Mesenchymal stem cell (in vitro differentiated cells and primary cell): Measurements from ENCODE around the gene IFNAR1.

Experiments
- DNase-seq: peaks from one replicate; pipeline ENCODE4 v3.0.0-alpha.2; 2013
- H2AFZ ChIP-seq: one replicate; pipeline ENCODE4 v1.6.1; 2013; ENCODE audit warnings: low read depth, mild to moderate bottlenecking, control low read depth, inconsistent platforms, low read length, moderate library complexity
- H2AK5ac ChIP-seq: 2 replicates; pipeline ENCODE4 v1.6.1; 2013; ENCODE audit warnings: low read length, moderate library complexity, mild to moderate bottlenecking, inconsistent platforms; ENCODE audit not compliant: severe bottlenecking
- H2BK120ac ChIP-seq: one replicate; pipeline ENCODE4 v1.6.1; 2013; ENCODE audit warnings: low read depth, mild to moderate bottlenecking, inconsistent platforms, low read length, moderate library complexity
- H2BK12ac ChIP-seq, 2 experiments: one replicate each; pipeline ENCODE4 v1.6.1; 2013; ENCODE audit warnings: inconsistent platforms in 2 of 2, low read length in 2 of 2, mild to moderate bottlenecking in 2 of 2, moderate library complexity in 2 of 2, control low read depth in 1 of 2
- H2BK15ac ChIP-seq: one replicate; pipeline ENCODE4 v1.6.1; 2013; ENCODE audit warnings: mild to moderate bottlenecking, low read depth, inconsistent platforms; ENCODE audit not compliant: poor library complexity, severe bottlenecking
- H2BK5ac ChIP-seq: 2 replicates; pipeline ENCODE4 v1.6.1; 2013; ENCODE audit warnings: low read depth, mild to moderate bottlenecking, low read length, control low read depth, inconsistent platforms; ENCODE audit not compliant: poor library complexity, severe bottlenecking
- H3K14ac ChIP-seq, 2 experiments: one replicate each; pipeline ENCODE4 v1.6.1; 2013; ENCODE audit warnings: inconsistent platforms in 2 of 2, low read length in 2 of 2, control low read depth in 1 of 2, mild to moderate bottlenecking in 1 of 2, moderate library complexity in 1 of 2
- H3K18ac ChIP-seq, 2 experiments: one replicate each; pipeline ENCODE4 v1.6.1; 2013; ENCODE audit warnings: inconsistent platforms in 2 of 2, low read length in 2 of 2, control low read depth in 1 of 2, low read depth in 1 of 2, mild to moderate bottlenecking in 1 of 2
- H3K23ac ChIP-seq, 2 experiments: one replicate each; pipeline ENCODE4 v1.6.1; 2013; ENCODE audit warnings: inconsistent platforms in 2 of 2, low read length in 2 of 2, mild to moderate bottlenecking in 2 of 2, moderate library complexity in 2 of 2, control low read depth in 1 of 2
- H3K27ac ChIP-seq: 2 replicates; pipeline ENCODE4 v1.5.1; 2013; ENCODE audit warnings: mild to moderate bottlenecking, moderate library complexity, low read length, control low read depth, inconsistent platforms; ENCODE audit not compliant: poor library complexity, severe bottlenecking
- H3K27me3 ChIP-seq, 2 experiments: 2 replicates each; pipeline versions ENCODE4 v1.6.1 to v1.7.0; 2013; ENCODE audit warnings: low read length in 2 of 2, mild to moderate bottlenecking in 2 of 2, moderate library complexity in 2 of 2, control low read depth in 1 of 2, inconsistent platforms in 1 of 2; ENCODE audit not compliant: control insufficient read depth in 1 of 2, insufficient read depth in 1 of 2
- H3K36me3 ChIP-seq, 2 experiments: 2 replicates each; pipeline versions ENCODE4 v1.6.1 to v1.7.0; 2013; ENCODE audit warnings: low read length in 2 of 2, control low read depth in 1 of 2, inconsistent platforms in 1 of 2, low read depth in 1 of 2, mild to moderate bottlenecking in 1 of 2; ENCODE audit not compliant: insufficient read depth in 2 of 2, control insufficient read depth in 1 of 2
- H3K4ac ChIP-seq, 2 experiments: one replicate each; pipeline ENCODE4 v1.6.1; 2013; ENCODE audit warnings: inconsistent platforms in 2 of 2, low read length in 2 of 2, mild to moderate bottlenecking in 2 of 2, moderate library complexity in 2 of 2, control low read depth in 1 of 2, low read depth in 1 of 2
- H3K4me1 ChIP-seq: 2 replicates; pipeline ENCODE4 v1.6.1; 2013; ENCODE audit warnings: low read depth, low read length, control low read depth; ENCODE audit not compliant: control insufficient read depth, insufficient read depth
- H3K4me2 ChIP-seq: 2 replicates; pipeline ENCODE4 v1.6.1; 2013; ENCODE audit warnings: low read length, mild to moderate bottlenecking, inconsistent platforms; ENCODE audit not compliant: poor library complexity, severe bottlenecking
- H3K4me3 ChIP-seq, 2 experiments: 2 replicates each; pipeline versions ENCODE4 v1.5.1 to v1.7.0; 2013; ENCODE audit warnings: low read length in 2 of 2, mild to moderate bottlenecking in 2 of 2, control low read depth in 1 of 2, low read depth in 1 of 2; ENCODE audit not compliant: insufficient read depth in 1 of 2
- H3K79me1 ChIP-seq: replicated peaks from 2 replicates; pipeline ENCODE4 v1.6.1; 2013; ENCODE audit warnings: mild to moderate bottlenecking, control low read depth, low read length, inconsistent platforms; ENCODE audit not compliant: poor library complexity, severe bottlenecking
- H3K9ac ChIP-seq: 2 replicates; pipeline ENCODE4 v1.7.0; 2013; ENCODE audit warnings: mild to moderate bottlenecking, low read length, moderate library complexity
- H3K9me3 ChIP-seq: 2 replicates; pipeline ENCODE4 v1.7.0; 2013; ENCODE audit warnings: mild to moderate bottlenecking, low read length; ENCODE audit not compliant: control insufficient read depth
- H4K8ac ChIP-seq: one replicate; pipeline ENCODE4 v1.6.1; 2013; ENCODE audit warnings: inconsistent platforms, mild to moderate bottlenecking, low read length, moderate library complexity
- H4K91ac ChIP-seq: one replicate; pipeline ENCODE4 v1.6.1; 2013; ENCODE audit warnings: mild to moderate bottlenecking, low read length, inconsistent platforms
- WGBS: methylation state at CpG from one replicate; pipeline ENCODE4 v1.1.7; 2013; ENCODE audit warnings: mixed read lengths; 5-methylcytosine and 5-hydroxymethylcytosine counted together

Gene IFNAR1

DNA sequence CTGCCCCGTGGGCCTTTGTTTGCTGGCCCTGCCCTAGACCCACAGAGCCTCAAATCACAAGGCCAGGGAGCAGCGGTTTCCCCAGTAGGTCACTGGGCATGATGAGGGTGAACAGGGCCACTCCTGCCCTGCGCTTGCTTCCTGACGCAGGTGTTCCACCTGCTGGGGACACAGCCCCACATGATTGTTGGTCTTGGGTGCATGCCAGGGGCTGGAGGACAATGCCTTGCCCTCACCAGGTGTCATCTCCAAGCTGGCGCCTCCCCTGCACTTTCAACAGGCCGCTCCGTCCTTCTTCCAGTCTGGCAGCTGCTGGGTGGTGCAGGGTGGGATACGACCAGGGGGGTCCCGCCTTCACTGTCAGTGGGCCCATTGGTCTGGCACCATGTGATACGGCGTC is 34.3 kb upstream of the IFNAR1 start:
- no peak overlapping the region for H3K18ac ChIP-seq

DNA sequence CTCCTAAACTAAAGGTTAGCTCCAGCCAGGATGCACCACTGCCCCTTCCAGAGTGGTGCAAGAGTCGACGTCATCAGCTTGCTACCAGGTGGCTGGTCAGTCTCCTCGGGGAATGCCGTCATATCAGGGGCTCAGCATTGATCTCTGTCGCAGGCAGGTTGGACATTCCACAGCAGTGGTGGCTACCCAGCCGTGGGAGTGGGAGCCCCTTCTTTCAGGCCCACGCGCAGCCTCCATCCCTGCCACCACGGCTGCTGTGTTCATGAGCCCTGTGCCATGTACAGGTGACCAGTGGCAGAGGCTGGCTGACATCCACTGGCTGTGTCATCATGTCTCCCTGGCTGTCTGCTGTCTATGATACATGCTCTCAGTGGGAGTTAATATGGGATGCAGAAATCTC is 33.1 kb upstream of the IFNAR1 start:
- Histone ChIP-seq H2AFZ (no peak overlapping the region), H2BK120ac (no peak overlapping the region), H3K4ac (no peak overlapping the region), H2AK5ac (no peak overlapping the region), H3K23ac (no peak overlapping the region), H3K4me3 (no peak overlapping the region), H3K27me3 (no peaks in the 10 kb centered on the region), H3K9ac (no peak overlapping the region), H3K18ac (no peak overlapping the region), H3K4me1 (peaks cover 13% of the 10 kb centered on the region), H3K36me3 (peaks cover 38 to 55% of the 10 kb centered on the region in 2 experiments), H2BK15ac (no peak overlapping the region), H4K91ac (no peak overlapping the region), H3K79me1 (no peaks in the 10 kb centered on the region), H4K8ac (no peak overlapping the region), H3K14ac (no peak overlapping the region), H2BK5ac (no peak overlapping the region), H3K9me3 (no peaks in the 10 kb centered on the region), H3K4me2 (no peak overlapping the region), H2BK12ac (no peak overlapping the region), H3K27ac (no peak overlapping the region)
- DNase-seq: no peak
- WGBS: 96% methylated on average over 8 of the region's 9 CpGs

More for the DNA sequence above, 34.3 kb upstream of the IFNAR1 start:
- no peak overlapping the region for H2BK120ac ChIP-seq
- no peak overlapping the region for H2BK12ac ChIP-seq
- no peak overlapping the region for H2AK5ac ChIP-seq
- H3K4me2 ChIP-seq: no peak overlapping the region
- H2BK5ac ChIP-seq: no peak overlapping the region
- no peak overlapping the region for H3K14ac ChIP-seq
- no peak overlapping the region for H3K4me3 ChIP-seq
- no peak overlapping the region for H2AFZ ChIP-seq
- no peak overlapping the region for H4K8ac ChIP-seq
- no peak for DNase-seq
- no peaks in the 10 kb centered on the region for H3K79me1 ChIP-seq
- peak overlapping the region in 1 of 2 experiments; percentile 35 for H3K23ac ChIP-seq
- no peak overlapping the region for H4K91ac ChIP-seq
- H3K27ac ChIP-seq: no peak overlapping the region
- no peak overlapping the region for H2BK15ac ChIP-seq
- no peak overlapping the region for H3K9ac ChIP-seq
- H3K27me3 ChIP-seq: no peaks in the 10 kb centered on the region
- WGBS: 96% methylated on average over 11 of the region's 11 CpGs
- H3K36me3 ChIP-seq: peaks cover 39 to 58% of the 10 kb centered on the region in 2 experiments
- peaks cover 17% of the 10 kb centered on the region for H3K4me1 ChIP-seq
- H3K9me3 ChIP-seq: no peaks in the 10 kb centered on the region
- no peak overlapping the region for H3K4ac ChIP-seq

DNA sequence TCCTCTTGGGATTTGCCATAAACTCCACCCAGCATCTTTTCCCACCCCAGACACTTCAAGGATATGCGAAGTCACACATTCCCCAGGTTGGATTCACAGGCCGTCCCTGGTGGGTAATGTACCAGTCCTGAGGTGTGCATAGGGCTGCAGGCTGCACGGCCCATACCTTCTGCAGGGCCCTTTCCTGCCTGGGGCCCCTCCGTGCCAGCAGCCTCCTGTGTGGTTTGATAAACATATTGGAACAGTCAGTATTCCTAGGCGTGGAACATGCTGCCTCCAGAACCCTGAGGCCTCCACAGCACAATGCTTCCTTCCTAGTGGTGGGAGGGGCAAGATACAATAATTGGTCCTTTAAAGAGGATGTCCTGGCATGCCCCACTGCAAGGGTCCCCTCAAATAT is 32.0 kb upstream of the IFNAR1 start:
- Histone ChIP-seq H3K9ac (no peak overlapping the region), H3K14ac (no peak overlapping the region), H2BK12ac (no peak overlapping the region), H3K9me3 (no peaks in the 10 kb centered on the region), H2BK5ac (no peak overlapping the region), H3K27me3 (no peaks in the 10 kb centered on the region), H3K36me3 (peaks cover 38 to 53% of the 10 kb centered on the region in 2 experiments), H4K8ac (no peak overlapping the region), H3K4ac (no peak overlapping the region), H3K4me2 (no peak overlapping the region), H3K23ac (no peak overlapping the region), H3K4me3 (no peak overlapping the region), H2AK5ac (no peak overlapping the region), H4K91ac (no peak overlapping the region), H3K18ac (no peak overlapping the region), H3K27ac (no peak overlapping the region), H3K4me1 (peaks cover 11% of the 10 kb centered on the region), H2BK15ac (no peak overlapping the region), H2AFZ (no peak overlapping the region), H2BK120ac (no peak overlapping the region), H3K79me1 (no peaks in the 10 kb centered on the region)
- DNase-seq: no peak
- 96% methylated on average over 5 of the region's 5 CpGs for WGBS

DNA sequence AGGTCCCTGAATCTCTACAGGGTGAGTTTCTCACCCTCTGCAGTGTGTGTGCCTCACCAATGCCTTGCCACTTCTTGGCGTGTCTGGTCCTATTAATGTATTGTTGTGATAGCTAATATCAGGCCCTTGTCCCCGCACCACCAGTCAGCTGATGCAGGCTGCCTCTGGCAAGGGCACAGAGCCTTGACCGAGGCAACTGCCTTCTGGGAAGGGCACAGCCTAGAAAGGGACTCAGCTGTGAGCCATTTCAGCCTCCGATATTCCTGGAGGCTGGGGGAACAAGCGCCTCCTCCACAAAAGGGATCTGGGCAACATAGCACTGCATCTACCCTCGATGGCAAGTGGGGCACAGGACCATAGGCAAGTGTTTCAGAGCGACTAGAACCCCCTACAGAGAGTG is 31.6 kb upstream of the IFNAR1 start:
- WGBS: 94% methylated on average over 7 of the region's 7 CpGs
- Histone ChIP-seq H3K4me3 (no peak overlapping the region), H3K9me3 (no peaks in the 10 kb centered on the region), H3K36me3 (peaks cover 35 to 49% of the 10 kb centered on the region in 2 experiments), H2AFZ (no peak overlapping the region), H4K8ac (no peak overlapping the region), H3K4ac (no peak overlapping the region), H3K4me1 (peaks cover 10% of the 10 kb centered on the region), H3K9ac (no peak overlapping the region), H3K23ac (peak overlapping the region in 1 of 2 experiments; percentile 63), H3K27me3 (no peaks in the 10 kb centered on the region), H2BK15ac (no peak overlapping the region), H3K79me1 (no peaks in the 10 kb centered on the region), H2AK5ac (no peak overlapping the region), H3K27ac (no peak overlapping the region), H3K14ac (no peak overlapping the region), H3K4me2 (no peak overlapping the region), H2BK5ac (no peak overlapping the region), H2BK120ac (no peak overlapping the region), H3K18ac (no peak overlapping the region), H4K91ac (no peak overlapping the region), H2BK12ac (no peak overlapping the region)
- DNase-seq: no peak
